IPS-15b (cell line): ENCODE data around the gene LRRFIP1.

Experiments
- H3K27me3 ChIP-seq: one replicate; pipeline ENCODE4 v1.6.1; 2013; ENCODE audit warnings: low read length; ENCODE audit not compliant: control insufficient read depth, insufficient read depth
- H3K36me3 ChIP-seq: one replicate; pipeline ENCODE4 v1.6.1; 2013; ENCODE audit warnings: low read length; ENCODE audit not compliant: control insufficient read depth, insufficient read depth
- H3K4me1 ChIP-seq: one replicate; pipeline ENCODE4 v1.6.1; 2013; ENCODE audit warnings: mild to moderate bottlenecking, low read length; ENCODE audit not compliant: control insufficient read depth, insufficient read depth
- H3K4me3 ChIP-seq: one replicate; pipeline ENCODE4 v1.5.1; 2013; ENCODE audit warnings: low read depth, low read length
- H3K9ac ChIP-seq: one replicate; pipeline ENCODE4 v1.6.1; 2013; ENCODE audit warnings: low read depth, mild to moderate bottlenecking, low read length
- H3K9me3 ChIP-seq: one replicate; pipeline ENCODE4 v1.6.1; 2013; ENCODE audit warnings: mild to moderate bottlenecking, low read length; ENCODE audit not compliant: control insufficient read depth, insufficient read depth

The LRRFIP1 gene

GRCh38 chr2:237627441-237628246 lies at the start of gene LRRFIP1:
Gene LRRFIP1 (plus strand): TSS chr2:237627587. CDS start chr2:237627645, 58 bp downstream.
- H3K9me3 ChIP-seq: no peaks in the 10 kb centered on the region
- peak within 1 kb of the TSS; percentile 60 for H3K4me3 ChIP-seq
- peak within 1 kb of the TSS; percentile 47 for H3K9ac ChIP-seq
- H3K27me3 ChIP-seq: peaks cover 37% of the 10 kb centered on the region
- H3K36me3 ChIP-seq: no peaks in the 10 kb centered on the region
- H3K4me1 ChIP-seq: peaks cover 7% of the 10 kb centered on the region

DNA sequence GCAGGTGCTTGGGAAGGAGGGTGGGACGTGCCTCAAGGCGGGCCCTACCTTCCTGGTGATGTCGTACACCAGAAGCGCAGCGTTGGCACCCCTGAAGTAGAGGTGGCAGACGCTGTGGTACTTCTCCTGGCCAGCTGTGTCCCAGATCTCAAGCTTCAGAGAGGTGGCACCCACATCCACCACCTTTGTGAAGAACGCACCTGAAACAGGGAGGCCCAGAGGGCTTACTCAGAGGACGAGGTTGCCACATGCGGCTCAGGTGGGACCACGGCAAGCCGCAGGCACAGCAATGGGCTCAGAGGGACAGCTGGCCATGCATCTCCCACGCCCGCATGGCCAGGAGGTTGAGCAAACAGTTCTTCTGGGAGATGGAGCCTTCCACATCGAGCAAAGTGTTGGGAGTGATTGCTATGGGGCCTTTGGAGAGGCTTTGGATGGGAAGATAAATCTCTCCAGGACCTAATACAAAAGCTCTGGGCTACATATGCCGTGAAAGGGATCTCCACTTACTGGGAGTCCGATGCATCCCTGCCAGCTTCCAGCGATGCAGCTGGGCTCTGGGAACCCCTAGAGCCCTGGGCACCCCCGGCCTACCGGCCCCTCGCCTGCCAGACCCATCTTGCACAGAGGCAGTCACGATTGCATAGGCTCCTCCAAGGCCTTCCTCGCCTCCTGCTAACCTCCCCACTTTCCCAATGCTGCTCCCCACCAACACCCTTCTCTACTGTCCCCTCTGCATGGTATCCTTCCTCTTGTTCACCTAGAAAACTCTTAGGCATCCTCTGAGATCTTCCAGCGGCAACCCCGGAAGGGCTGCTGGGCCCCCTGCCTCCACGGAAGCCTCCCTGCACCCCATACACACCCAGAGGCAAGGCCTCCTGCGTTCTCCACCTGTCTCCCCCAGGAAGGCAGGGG lies 49.2 kb upstream of the LRRFIP1 start:
- H3K9me3 ChIP-seq: no peaks in the 10 kb centered on the region
- no peak overlapping the region for H3K4me3 ChIP-seq
- peaks cover 2% of the 10 kb centered on the region for H3K4me1 ChIP-seq
- no peak overlapping the region for H3K9ac ChIP-seq
- H3K36me3 ChIP-seq: no peaks in the 10 kb centered on the region
- H3K27me3 ChIP-seq: no peaks in the 10 kb centered on the region

GRCh38 chr2:237581326-237581725 lies 46.1 kb upstream of the LRRFIP1 start:
- Histone ChIP-seq H3K9ac (no peak overlapping the region), H3K4me1 (peaks cover 2% of the 10 kb centered on the region), H3K9me3 (no peaks in the 10 kb centered on the region), H3K27me3 (no peaks in the 10 kb centered on the region), H3K36me3 (no peaks in the 10 kb centered on the region), H3K4me3 (no peak overlapping the region)

GRCh38 chr2:237581751-237582746 lies 45.3 kb upstream of the LRRFIP1 start:
- Histone ChIP-seq H3K36me3 (no peaks in the 10 kb centered on the region), H3K4me3 (peak overlapping the region; percentile 15), H3K9ac (no peak overlapping the region), H3K9me3 (no peaks in the 10 kb centered on the region), H3K27me3 (no peaks in the 10 kb centered on the region), H3K4me1 (peaks cover 2% of the 10 kb centered on the region)

- H3K36me3 ChIP-seq: no peaks in the 10 kb centered on the region
- H3K4me3 ChIP-seq: no peak overlapping the region
- H3K4me1 ChIP-seq: peaks cover 2% of the 10 kb centered on the region
Measured at GRCh38 chr2:237583385-237584295, 43.7 kb upstream of the LRRFIP1 start.

GRCh38 chr2:237585590-237586221 lies 41.7 kb upstream of the LRRFIP1 start:
- H3K36me3 ChIP-seq: no peaks in the 10 kb centered on the region
- H3K27me3 ChIP-seq: no peaks in the 10 kb centered on the region
- H3K4me3 ChIP-seq: no peak overlapping the region
- no peaks in the 10 kb centered on the region for H3K9me3 ChIP-seq
- H3K9ac ChIP-seq: no peak overlapping the region
- H3K4me1 ChIP-seq: peaks cover 5% of the 10 kb centered on the region

More at GRCh38 chr2:237583385-237584295, 43.7 kb upstream of the LRRFIP1 start:
- Histone ChIP-seq H3K27me3 (no peaks in the 10 kb centered on the region), H3K9ac (no peak overlapping the region), H3K9me3 (no peaks in the 10 kb centered on the region)

- peaks cover 3% of the 10 kb centered on the region for H3K4me1 ChIP-seq
- no peaks in the 10 kb centered on the region for H3K36me3 ChIP-seq
- H3K27me3 ChIP-seq: no peaks in the 10 kb centered on the region
- no peaks in the 10 kb centered on the region for H3K9me3 ChIP-seq
- no peak overlapping the region for H3K4me3 ChIP-seq
- no peak overlapping the region for H3K9ac ChIP-seq
Measured at GRCh38 chr2:237588044-237588696, 39.2 kb upstream of the LRRFIP1 start.

DNA sequence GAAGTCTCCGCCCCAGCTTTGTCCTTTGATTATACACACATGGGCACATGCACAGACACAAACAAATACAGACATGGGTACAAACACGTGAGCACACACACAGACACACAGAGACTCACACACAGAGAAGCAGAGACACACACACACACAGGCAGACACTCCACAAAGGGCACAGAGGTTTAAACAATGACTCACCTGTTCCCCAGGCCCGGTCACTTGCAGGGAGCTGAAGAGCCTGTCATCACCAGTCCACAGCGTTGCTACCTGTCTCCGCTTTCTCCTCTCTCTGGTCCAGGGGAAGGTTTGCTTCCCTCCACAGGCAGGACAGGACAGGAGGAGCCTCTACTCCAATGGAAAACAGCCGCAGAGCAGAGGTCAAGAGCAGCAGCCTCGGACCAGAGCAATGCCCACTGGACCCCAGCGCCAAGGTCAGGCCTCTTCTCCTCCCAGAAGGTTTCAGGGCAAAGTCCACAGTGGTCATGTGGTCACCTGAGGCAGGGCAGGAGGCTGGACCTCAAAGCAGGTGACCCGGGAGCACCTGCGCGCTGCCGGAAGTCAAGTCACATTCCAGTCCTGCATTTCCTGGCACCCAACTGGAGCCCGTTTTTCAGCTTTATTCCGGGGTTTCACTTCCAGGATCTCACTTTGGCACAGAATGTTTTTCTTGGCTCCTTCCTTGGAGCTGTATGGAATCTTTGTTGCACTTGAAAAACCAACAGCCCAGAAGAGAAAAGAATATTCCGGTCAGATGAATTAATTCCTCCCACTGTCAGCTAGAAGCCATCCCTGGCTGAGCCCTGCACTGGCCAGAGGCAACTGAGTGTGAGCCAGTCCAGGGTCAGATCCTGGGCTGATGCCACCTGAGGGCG lies 36.9 kb upstream of the LRRFIP1 start, which contains the start of gene RAB17:
Gene RAB17 (minus strand): TSS at position 463 of the 869 bp plus-strand sequence. CDS start 4,580 bp downstream, outside the sequence.
- Histone ChIP-seq H3K36me3 (no peaks in the 10 kb centered on the region), H3K4me3 (peak within 1 kb of the TSS; percentile 45), H3K9me3 (no peaks in the 10 kb centered on the region), H3K4me1 (peaks cover 13% of the 10 kb centered on the region), H3K9ac (no peak within 1 kb of the TSS), H3K27me3 (no peaks in the 10 kb centered on the region)

DNA sequence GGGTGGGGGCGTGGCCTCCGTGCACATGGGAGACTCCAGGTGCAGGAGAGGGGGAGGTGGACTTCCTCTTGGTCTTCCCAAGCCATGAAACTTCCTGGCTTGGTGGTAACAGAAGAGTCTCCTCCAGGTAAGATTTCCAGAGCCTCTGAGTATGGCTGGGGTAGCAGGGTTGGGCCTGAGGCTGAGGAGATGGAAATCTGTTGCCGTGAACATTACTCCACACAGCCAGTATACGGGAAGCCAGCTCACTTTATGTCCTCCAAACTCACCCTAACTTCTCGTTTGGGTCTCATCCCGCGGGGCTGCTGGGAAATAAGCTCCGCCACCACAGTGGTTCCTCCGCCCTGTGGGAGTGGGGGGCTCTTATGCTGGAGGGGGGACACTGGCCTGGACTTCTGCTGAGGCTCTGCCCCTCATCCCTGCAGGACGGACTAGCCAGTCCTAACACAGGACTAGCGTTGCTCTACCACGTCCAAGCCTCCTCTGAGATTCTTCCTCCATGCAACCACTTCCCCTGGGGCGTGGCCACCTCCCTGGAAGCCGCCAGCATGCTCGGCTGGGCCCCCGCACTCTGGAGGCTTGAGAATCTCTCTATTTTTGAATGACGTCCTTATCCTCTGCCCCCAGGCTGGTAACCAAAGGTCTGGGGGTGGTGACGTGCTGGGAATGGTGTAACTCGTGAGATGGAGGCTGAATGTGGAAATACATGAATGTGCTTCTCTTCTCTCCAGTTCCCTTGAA lies 36.1 kb upstream of the LRRFIP1 start:
- Histone ChIP-seq H3K4me3 (peak overlapping the region; percentile 20), H3K4me1 (peaks cover 13% of the 10 kb centered on the region), H3K9me3 (no peaks in the 10 kb centered on the region), H3K36me3 (no peaks in the 10 kb centered on the region), H3K27me3 (no peaks in the 10 kb centered on the region), H3K9ac (no peak overlapping the region)
